IMR-90 (cell line): ENCODE measurements around the gene FAIM2. TPM values are rescaled to one million over a fixed set of nuclear protein-coding genes. Genes with fewer than 3 reads are reported as not detected.

ENCODE experiments used
- ATAC-seq: fragments of 200-7000 bp; cut with Tn5 transposase; 2 replicates; pipeline ENCODE4 v1.9.1; 2020; ENCODE audit warnings: low read depth, mild to moderate bottlenecking, moderate library complexity
- BruUV-seq: library from RNA; stranded (reverse); fragments of 400-500 nt; replicated peaks from 2 replicates; lab custom pipeline; 2021; lab: Mats Ljungman, UMichigan
- CTCF ChIA-PET: fragments of 300-600 bp; formaldehyde crosslinking; extraction: SDS; loops from one replicate; lab custom pipeline; 2021; ENCODE audit warnings: antibody characterized with exemption; lab: Yijun Ruan, JAX
- POLR2A ChIA-PET: fragments of 300-600 bp; sonication (Branson Sonifier 250); formaldehyde crosslinking; loops from one replicate; lab custom pipeline; 2022; ENCODE audit warnings: antibody characterized with exemption; ENCODE audit not compliant: unreplicated experiment; lab: Charles Lee
- DNase-seq: peaks from one replicate; pipeline ENCODE4 v3.0.0; 2013
- H2AFZ ChIP-seq: replicated peaks from 2 replicates; pipeline ENCODE3; 2013; ENCODE audit warnings: low read length, mild to moderate bottlenecking; ENCODE audit not compliant: poor library complexity
- H2AK5ac ChIP-seq: 2 replicates; pipeline ENCODE4 v1.6.1; 2013; ENCODE audit warnings: low read depth, low read length, inconsistent platforms
- H2AK9ac ChIP-seq: replicated peaks from 2 replicates; pipeline ENCODE3; 2013; ENCODE audit warnings: mild to moderate bottlenecking, low read depth, low read length, moderate library complexity; ENCODE audit not compliant: poor library complexity
- H2BK120ac ChIP-seq: 2 replicates; pipeline ENCODE4 v1.6.1; 2013; ENCODE audit warnings: low read depth, low read length, inconsistent platforms
- H2BK15ac ChIP-seq: 3 replicates; pipeline ENCODE4 v1.6.1; 2013; ENCODE audit warnings: low read depth, low read length, inconsistent platforms
- H2BK20ac ChIP-seq: 2 replicates; pipeline ENCODE4 v1.6.1; 2013; ENCODE audit warnings: low read depth, mild to moderate bottlenecking, inconsistent platforms, low read length, moderate library complexity
- H2BK5ac ChIP-seq: 2 replicates; pipeline ENCODE4 v1.6.1; 2013; ENCODE audit warnings: mild to moderate bottlenecking, low read depth, low read length, inconsistent platforms; ENCODE audit not compliant: poor library complexity, severe bottlenecking
- H3K14ac ChIP-seq: replicated peaks from 2 replicates; pipeline ENCODE4 v1.6.1; 2013; ENCODE audit warnings: low read depth, low read length, inconsistent platforms
- H3K18ac ChIP-seq: 2 replicates; pipeline ENCODE4 v1.6.1; 2013; ENCODE audit warnings: low read depth, low read length, control low read depth
- H3K23ac ChIP-seq: 2 replicates; pipeline ENCODE4 v1.6.1; 2013; ENCODE audit warnings: low read depth, low read length, inconsistent platforms
- H3K27ac ChIP-seq: 2 replicates; pipeline ENCODE4 v1.5.1; 2013; ENCODE audit warnings: mild to moderate bottlenecking, control low read depth, low read length; ENCODE audit not compliant: insufficient read depth
- H3K27me3 ChIP-seq: 2 replicates; pipeline ENCODE4 v1.6.1; 2013; ENCODE audit warnings: low read length; ENCODE audit not compliant: control insufficient read depth, insufficient read depth
- H3K36me3 ChIP-seq: 2 replicates; pipeline ENCODE4 v1.6.1; 2013; ENCODE audit warnings: low read length, mixed read lengths; ENCODE audit not compliant: control insufficient read depth, insufficient read depth
- H3K4ac ChIP-seq: 2 replicates; pipeline ENCODE4 v1.6.1; 2013; ENCODE audit warnings: low read depth, low read length, inconsistent platforms
- H3K4me1 ChIP-seq: 2 replicates; pipeline ENCODE4 v1.6.1; 2013; ENCODE audit warnings: low read length, mixed read lengths; ENCODE audit not compliant: control insufficient read depth, insufficient read depth
- H3K4me2 ChIP-seq: 2 replicates; pipeline ENCODE4 v1.6.1; 2013; ENCODE audit warnings: low read depth, mild to moderate bottlenecking, control low read depth, low read length, moderate library complexity
- H3K4me3 ChIP-seq: 2 replicates; pipeline ENCODE4 v1.5.1; 2013; ENCODE audit warnings: low read depth, mild to moderate bottlenecking, control low read depth, low read length, moderate library complexity; ENCODE audit not compliant: insufficient read depth
- H3K56ac ChIP-seq: 2 replicates; pipeline ENCODE4 v1.6.1; 2013; ENCODE audit warnings: low read length, inconsistent platforms; ENCODE audit not compliant: insufficient read depth; ENCODE audit errors: extremely low read depth
- H3K79me1 ChIP-seq, 2 experiments: 2 replicates each; pipeline ENCODE4 v1.6.1; 2013; ENCODE audit warnings: low read length in 2 of 2, inconsistent platforms in 1 of 2, low read depth in 1 of 2
- H3K9ac ChIP-seq: 2 replicates; pipeline ENCODE4 v1.6.1; 2013; ENCODE audit warnings: low read depth, low read length, control low read depth
- H3K9me1 ChIP-seq: 2 replicates; pipeline ENCODE4 v1.6.1; 2013; ENCODE audit warnings: low read length, inconsistent platforms; ENCODE audit not compliant: insufficient read depth
- H3K9me3 ChIP-seq: 2 replicates; pipeline ENCODE4 v1.6.1; 2013; ENCODE audit warnings: low read length; ENCODE audit not compliant: control insufficient read depth, insufficient read depth
- H4K20me1 ChIP-seq: 2 replicates; pipeline ENCODE4 v1.6.1; 2013; ENCODE audit warnings: low read length, inconsistent platforms; ENCODE audit not compliant: insufficient read depth
- H4K5ac ChIP-seq: 2 replicates; pipeline ENCODE4 v1.6.1; 2013; ENCODE audit warnings: mild to moderate bottlenecking, low read depth, low read length, control low read depth
- H4K8ac ChIP-seq, 2 experiments: 2 replicates each; pipeline ENCODE4 v1.6.1; 2013; ENCODE audit warnings: low read depth in 2 of 2, low read length in 2 of 2, control low read depth in 1 of 2, inconsistent platforms in 1 of 2
- H4K91ac ChIP-seq: 2 replicates; pipeline ENCODE4 v1.6.1; 2013; ENCODE audit warnings: low read depth, low read length, inconsistent platforms; ENCODE audit not compliant: insufficient read depth
- BHLHE40 ChIP-seq: fragments of 150-350 bp; IDR thresholded peaks from 2 replicates; pipeline ENCODE4 v1.6.1; 2016; ENCODE audit warnings: mild to moderate bottlenecking, low read depth, low read length
- CEBPB ChIP-seq: IDR thresholded peaks from 2 replicates; pipeline ENCODE4 v1.6.1; 2012; ENCODE audit warnings: low read depth, low read length, improper control_type of control experiment
- WGBS, 2 experiments: methylation state at CpG; one replicate each; pipeline versions ENCODE4 v1.1.5 to v1.1.7; 2013; ENCODE audit warnings: missing lambda C conversion rate in 2 of 2; ENCODE audit not compliant: insufficient read length in 1 of 2; ENCODE audit errors: extremely low coverage in 2 of 2; 5-methylcytosine and 5-hydroxymethylcytosine counted together
- dilution Hi-C: fragments of 300-500 bp; cut with HindIII; formaldehyde crosslinking; loops from one replicate; pipeline ENCODE4 v1.14.3; 2018; ENCODE audit warnings: low sequenced_read_pairs; ENCODE audit not compliant: unreplicated experiment
- in situ Hi-C: fragments of 300-500 bp; cut with MboI; formaldehyde crosslinking; loops from 3 replicates; pipeline ENCODE4 v1.14.3; 2019; ENCODE audit warnings: low sequenced_read_pairs, inconsistent platforms, mixed read lengths
- intact Hi-C: fragments of 100-400 bp; cut with micrococcal nuclease; formaldehyde crosslinking; loops from 2 replicates; pipeline ENCODE4 v1.10.0; 2022
- polyA plus RNA-seq, 3 experiments: library from polyadenylated mRNA; depleted of rRNA; stranded (reverse); fragments of >200 nt; gene quantifications; 2 replicates each; pipeline ENCODE4 v1.2.3, GENCODE V29; 2012; ENCODE audit warnings: low replicate concordance in 1 of 3
- total RNA-seq: library from RNA; depleted of rRNA; stranded (reverse); fragments of >200 nt; gene quantifications from 2 replicates; pipeline ENCODE4 v1.2.3, GENCODE V29; 2012

The FAIM2 gene
- total and polyA plus RNA-seq, 2 of the 4 experiments (the other 2 are of a cell fraction) = 0.72 to 5.3 TPM

GRCh38 chr12:49934505-49934904 is 30.8 kb upstream of the FAIM2 start:
- H4K20me1 ChIP-seq = no peaks in the 10 kb centered on the region
- H3K79me1 ChIP-seq = no peaks in the 10 kb centered on the region
- ChIA-PET POLR2A (interaction anchor here (0.5 kb wide), 1 partner anchor 9 kb away, joined by 3 read pairs; no protein-coding TSS in a partner anchor), CTCF (interaction anchor here (3.2 kb wide), 1 partner anchor 11 kb away, joined by 15 read pairs; no protein-coding TSS in a partner anchor)
- 0 out of 2 replicates have a peak, but pooled peaks have one; percentile 5 for TF ChIP-seq CEBPB
- no peak for TF ChIP-seq BHLHE40
- H3K23ac ChIP-seq = no peak overlapping the region
- H3K27me3 ChIP-seq = no peaks in the 10 kb centered on the region
- H3K9me3 ChIP-seq = no peaks in the 10 kb centered on the region
- no peak overlapping the region for H2AK5ac ChIP-seq
- H3K14ac ChIP-seq = no peak overlapping the region
- H3K27ac ChIP-seq = no peak overlapping the region
- no peaks in the 10 kb centered on the region for H3K9me1 ChIP-seq
- H2BK15ac ChIP-seq = no peak overlapping the region
- intact Hi-C loops = no loop called here
- no peak overlapping the region for H3K4me2 ChIP-seq
- no peak overlapping the region for H2BK5ac ChIP-seq
- no peak overlapping the region for H3K4me3 ChIP-seq
- no peak overlapping the region for H2AK9ac ChIP-seq
- H2BK20ac ChIP-seq = no peak overlapping the region
- no peak overlapping the region for H3K18ac ChIP-seq
- H3K4ac ChIP-seq = no peak overlapping the region
- WGBS, 2 experiments = no CpG with 5 or more reads among the region's 3 CpGs
- no TSS peak for BruUV-seq
- H3K36me3 ChIP-seq = no peaks in the 10 kb centered on the region
- no peak overlapping the region for H4K91ac ChIP-seq
- H4K5ac ChIP-seq = no peak overlapping the region
- DNase-seq = no peak
- no peak overlapping the region for H3K9ac ChIP-seq
- no peak for ATAC-seq
- no peak overlapping the region for H2AFZ ChIP-seq
- in situ Hi-C loops = no loop called here
- H3K56ac ChIP-seq = no peak overlapping the region
- H2BK120ac ChIP-seq = no peak overlapping the region
- dilution Hi-C loops = no loop called here
- no peak overlapping the region for H4K8ac ChIP-seq
- peaks cover 2% of the 10 kb centered on the region; the same call in 1 of the 2 replicates for H3K4me1 ChIP-seq
